SK-N-MC (cell line): ENCODE results near the gene IPO11.

Source experiments
- EZH2 ChIP-seq: fragments of 200-600 bp; sonication (generic); IDR thresholded peaks from one replicate; pipeline ENCODE4 v1.6.1; 2017; ENCODE audit warnings: antibody characterized with exemption
- POLR2AphosphoS5 ChIP-seq: IDR thresholded peaks from 2 replicates; pipeline ENCODE4 v1.6.1; 2012; ENCODE audit warnings: mild to moderate bottlenecking, low read depth, low read length, borderline replicate concordance

DNA sequence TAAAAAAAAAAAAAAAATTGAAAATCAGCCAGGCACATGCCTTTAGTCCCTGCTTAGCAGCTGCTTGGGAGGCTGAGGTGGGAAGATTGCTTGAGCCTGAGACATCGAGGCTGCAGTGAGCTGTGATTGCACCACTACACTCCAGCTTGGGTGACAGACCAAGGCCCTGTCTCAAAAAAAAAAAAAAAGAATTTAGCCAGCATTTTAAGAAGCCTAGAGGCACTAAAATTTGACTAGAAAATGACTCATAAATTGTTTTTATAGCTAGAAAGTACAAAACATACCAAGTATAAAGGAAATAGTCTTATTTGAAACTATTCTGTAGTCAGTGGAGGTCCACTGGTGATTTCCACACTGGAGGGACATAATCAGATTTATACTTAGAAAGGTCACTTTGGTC, 183.5 kb downstream of the IPO11 start:
- no peak for TF ChIP-seq EZH2
- no peak for TF ChIP-seq POLR2AphosphoS5
